ENCODE results near the gene MAGOH. TPM values are rescaled to one million over a fixed set of nuclear protein-coding genes. Genes with fewer than 3 reads are reported as not detected.

Gene MAGOH
- total and polyA plus RNA-seq, 9 of the 15 experiments (the other 6 are each of a cell fraction or from before 2014, with no cell fraction given), result 102 to 342 (median 135) TPM

DNA sequence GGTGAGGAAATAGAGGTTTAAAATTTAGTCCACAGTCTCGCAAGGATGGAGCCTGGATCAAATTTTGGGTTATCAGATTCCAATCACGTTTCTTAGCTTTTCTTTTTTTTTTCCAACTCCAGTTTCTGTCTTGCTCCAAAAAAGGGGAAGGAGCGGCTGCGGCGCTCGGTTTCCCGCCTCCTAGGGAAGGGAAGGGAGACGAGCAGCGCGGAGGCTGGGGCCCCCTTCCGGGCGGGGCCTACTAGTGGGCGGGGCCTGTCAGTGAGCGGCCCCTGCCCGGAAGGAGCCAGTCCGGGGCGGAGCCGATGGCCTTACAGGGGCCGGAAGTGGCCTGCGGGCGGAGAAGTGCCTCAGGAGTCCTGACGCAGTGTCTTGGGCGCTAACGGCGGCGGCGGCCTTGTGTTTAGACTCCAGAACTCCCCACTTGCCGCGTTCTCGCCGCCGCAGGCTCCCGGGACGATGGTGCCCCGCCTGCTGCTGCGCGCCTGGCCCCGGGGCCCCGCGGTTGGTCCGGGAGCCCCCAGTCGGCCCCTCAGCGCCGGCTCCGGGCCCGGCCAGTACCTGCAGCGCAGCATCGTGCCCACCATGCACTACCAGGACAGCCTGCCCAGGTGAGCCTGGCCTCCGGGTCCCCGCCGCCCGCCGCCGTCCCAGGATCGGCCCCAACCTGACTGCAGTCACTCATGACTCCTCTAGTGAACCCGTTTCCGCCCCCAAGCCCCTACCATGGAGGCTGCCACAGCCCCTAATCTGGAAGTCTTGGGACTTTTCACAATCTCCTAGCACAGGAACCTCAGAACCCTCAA is 41.6 kb downstream of the MAGOH start, which contains the start of gene CPT2 (continued):
- TF ChIP-seq, protein P1, sequence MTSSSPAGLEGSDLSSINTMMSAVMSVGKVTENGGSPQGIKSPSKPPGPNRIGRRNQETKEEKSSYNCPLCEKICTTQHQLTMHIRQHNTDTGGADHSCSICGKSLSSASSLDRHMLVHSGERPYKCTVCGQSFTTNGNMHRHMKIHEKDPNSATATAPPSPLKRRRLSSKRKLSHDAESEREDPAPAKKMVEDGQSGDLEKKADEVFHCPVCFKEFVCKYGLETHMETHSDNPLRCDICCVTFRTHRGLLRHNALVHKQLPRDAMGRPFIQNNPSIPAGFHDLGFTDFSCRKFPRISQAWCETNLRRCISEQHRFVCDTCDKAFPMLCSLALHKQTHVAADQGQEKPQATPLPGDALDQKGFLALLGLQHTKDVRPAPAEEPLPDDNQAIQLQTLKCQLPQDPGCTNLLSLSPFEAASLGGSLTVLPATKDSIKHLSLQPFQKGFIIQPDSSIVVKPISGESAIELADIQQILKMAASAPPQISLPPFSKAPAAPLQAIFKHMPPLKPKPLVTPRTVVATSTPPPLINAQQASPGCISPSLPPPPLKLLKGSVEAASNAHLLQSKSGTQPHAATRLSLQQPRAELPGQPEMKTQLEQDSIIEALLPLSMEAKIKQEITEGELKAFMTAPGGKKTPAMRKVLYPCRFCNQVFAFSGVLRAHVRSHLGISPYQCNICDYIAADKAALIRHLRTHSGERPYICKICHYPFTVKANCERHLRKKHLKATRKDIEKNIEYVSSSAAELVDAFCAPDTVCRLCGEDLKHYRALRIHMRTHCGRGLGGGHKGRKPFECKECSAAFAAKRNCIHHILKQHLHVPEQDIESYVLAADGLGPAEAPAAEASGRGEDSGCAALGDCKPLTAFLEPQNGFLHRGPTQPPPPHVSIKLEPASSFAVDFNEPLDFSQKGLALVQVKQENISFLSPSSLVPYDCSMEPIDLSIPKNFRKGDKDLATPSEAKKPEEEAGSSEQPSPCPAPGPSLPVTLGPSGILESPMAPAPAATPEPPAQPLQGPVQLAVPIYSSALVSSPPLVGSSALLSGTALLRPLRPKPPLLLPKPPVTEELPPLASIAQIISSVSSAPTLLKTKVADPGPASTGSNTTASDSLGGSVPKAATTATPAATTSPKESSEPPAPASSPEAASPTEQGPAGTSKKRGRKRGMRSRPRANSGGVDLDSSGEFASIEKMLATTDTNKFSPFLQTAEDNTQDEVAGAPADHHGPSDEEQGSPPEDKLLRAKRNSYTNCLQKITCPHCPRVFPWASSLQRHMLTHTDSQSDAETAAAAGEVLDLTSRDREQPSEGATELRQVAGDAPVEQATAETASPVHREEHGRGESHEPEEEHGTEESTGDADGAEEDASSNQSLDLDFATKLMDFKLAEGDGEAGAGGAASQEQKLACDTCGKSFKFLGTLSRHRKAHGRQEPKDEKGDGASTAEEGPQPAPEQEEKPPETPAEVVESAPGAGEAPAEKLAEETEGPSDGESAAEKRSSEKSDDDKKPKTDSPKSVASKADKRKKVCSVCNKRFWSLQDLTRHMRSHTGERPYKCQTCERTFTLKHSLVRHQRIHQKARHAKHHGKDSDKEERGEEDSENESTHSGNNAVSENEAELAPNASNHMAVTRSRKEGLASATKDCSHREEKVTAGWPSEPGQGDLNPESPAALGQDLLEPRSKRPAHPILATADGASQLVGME (CRISPR knock-in tag; IDR thresholded peaks at IDR 0.05), result 0 out of 2 replicates have a peak, but pooled peaks have one; percentile 29
- TF ChIP-seq E2F3 (CRISPR knock-in tag; IDR thresholded peaks at IDR 0.05) (peak; percentile 86), CHD4 (IDR thresholded peaks at IDR 0.05; ENCODE audit: insufficient read depth, insufficient replicate concordance, low read depth, low read length, poor library complexity, severe bottlenecking) (peak; percentile 32), KAT7 (CRISPR knock-in tag; IDR thresholded peaks at IDR 0.05; ENCODE audit: borderline replicate concordance) (peak; percentile 99), NR2C2 (CRISPR knock-in tag; IDR thresholded peaks at IDR 0.05) (0 out of 2 replicates have a peak, but pooled peaks have one; percentile 32), NR2C2 (tag; IDR thresholded peaks at IDR 0.05) (peak; percentile 35; the same call in 1 of the 2 replicates), ZNF140 (CRISPR knock-in tag; IDR thresholded peaks at IDR 0.05) (no peak), THRAP3 (IDR thresholded peaks at IDR 0.05; ENCODE audit: borderline replicate concordance) (no peak), MTA2 (IDR thresholded peaks at IDR 0.05; ENCODE audit: low read depth) (0 out of 2 replicates have a peak, but pooled peaks have one; percentile 14), POLR3A (IDR thresholded peaks at IDR 0.05; ENCODE audit: borderline replicate concordance, extremely low read depth, insufficient read depth, insufficient read length) (no peak)
- TF ChIP-seq, protein P2, sequence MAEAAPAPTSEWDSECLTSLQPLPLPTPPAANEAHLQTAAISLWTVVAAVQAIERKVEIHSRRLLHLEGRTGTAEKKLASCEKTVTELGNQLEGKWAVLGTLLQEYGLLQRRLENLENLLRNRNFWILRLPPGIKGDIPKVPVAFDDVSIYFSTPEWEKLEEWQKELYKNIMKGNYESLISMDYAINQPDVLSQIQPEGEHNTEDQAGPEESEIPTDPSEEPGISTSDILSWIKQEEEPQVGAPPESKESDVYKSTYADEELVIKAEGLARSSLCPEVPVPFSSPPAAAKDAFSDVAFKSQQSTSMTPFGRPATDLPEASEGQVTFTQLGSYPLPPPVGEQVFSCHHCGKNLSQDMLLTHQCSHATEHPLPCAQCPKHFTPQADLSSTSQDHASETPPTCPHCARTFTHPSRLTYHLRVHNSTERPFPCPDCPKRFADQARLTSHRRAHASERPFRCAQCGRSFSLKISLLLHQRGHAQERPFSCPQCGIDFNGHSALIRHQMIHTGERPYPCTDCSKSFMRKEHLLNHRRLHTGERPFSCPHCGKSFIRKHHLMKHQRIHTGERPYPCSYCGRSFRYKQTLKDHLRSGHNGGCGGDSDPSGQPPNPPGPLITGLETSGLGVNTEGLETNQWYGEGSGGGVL (CRISPR knock-in tag; IDR thresholded peaks at IDR 0.05), result no peak
- TF ChIP-seq, protein P3, sequence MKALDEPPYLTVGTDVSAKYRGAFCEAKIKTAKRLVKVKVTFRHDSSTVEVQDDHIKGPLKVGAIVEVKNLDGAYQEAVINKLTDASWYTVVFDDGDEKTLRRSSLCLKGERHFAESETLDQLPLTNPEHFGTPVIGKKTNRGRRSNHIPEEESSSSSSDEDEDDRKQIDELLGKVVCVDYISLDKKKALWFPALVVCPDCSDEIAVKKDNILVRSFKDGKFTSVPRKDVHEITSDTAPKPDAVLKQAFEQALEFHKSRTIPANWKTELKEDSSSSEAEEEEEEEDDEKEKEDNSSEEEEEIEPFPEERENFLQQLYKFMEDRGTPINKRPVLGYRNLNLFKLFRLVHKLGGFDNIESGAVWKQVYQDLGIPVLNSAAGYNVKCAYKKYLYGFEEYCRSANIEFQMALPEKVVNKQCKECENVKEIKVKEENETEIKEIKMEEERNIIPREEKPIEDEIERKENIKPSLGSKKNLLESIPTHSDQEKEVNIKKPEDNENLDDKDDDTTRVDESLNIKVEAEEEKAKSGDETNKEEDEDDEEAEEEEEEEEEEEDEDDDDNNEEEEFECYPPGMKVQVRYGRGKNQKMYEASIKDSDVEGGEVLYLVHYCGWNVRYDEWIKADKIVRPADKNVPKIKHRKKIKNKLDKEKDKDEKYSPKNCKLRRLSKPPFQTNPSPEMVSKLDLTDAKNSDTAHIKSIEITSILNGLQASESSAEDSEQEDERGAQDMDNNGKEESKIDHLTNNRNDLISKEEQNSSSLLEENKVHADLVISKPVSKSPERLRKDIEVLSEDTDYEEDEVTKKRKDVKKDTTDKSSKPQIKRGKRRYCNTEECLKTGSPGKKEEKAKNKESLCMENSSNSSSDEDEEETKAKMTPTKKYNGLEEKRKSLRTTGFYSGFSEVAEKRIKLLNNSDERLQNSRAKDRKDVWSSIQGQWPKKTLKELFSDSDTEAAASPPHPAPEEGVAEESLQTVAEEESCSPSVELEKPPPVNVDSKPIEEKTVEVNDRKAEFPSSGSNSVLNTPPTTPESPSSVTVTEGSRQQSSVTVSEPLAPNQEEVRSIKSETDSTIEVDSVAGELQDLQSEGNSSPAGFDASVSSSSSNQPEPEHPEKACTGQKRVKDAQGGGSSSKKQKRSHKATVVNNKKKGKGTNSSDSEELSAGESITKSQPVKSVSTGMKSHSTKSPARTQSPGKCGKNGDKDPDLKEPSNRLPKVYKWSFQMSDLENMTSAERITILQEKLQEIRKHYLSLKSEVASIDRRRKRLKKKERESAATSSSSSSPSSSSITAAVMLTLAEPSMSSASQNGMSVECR (CRISPR knock-in tag; IDR thresholded peaks at IDR 0.05), result peak; percentile 53; the same call in 1 of the 2 replicates

All from K562 (cell line).